GM23248 (cell line): ENCODE results near the gene C22orf15. TPM values are rescaled to one million over a fixed set of nuclear protein-coding genes. Genes with fewer than 3 reads are reported as not detected.

Source experiments
- DNase-seq: peaks from one replicate; pipeline ENCODE4 v3.0.0-alpha.2; 2015
- H2AFZ ChIP-seq: fragments of 200-600 bp; sonication (generic); 2 replicates; pipeline ENCODE4 v1.6.1; 2016; ENCODE audit warnings: antibody characterized with exemption
- H3F3A ChIP-seq: fragments of 200-600 bp; sonication (generic); 2 replicates; pipeline ENCODE4 v1.6.1; 2016; ENCODE audit warnings: mild to moderate bottlenecking, antibody characterized with exemption, mixed run types; ENCODE audit not compliant: insufficient read depth
- H3K27ac ChIP-seq: fragments of 200-600 bp; sonication (generic); 2 replicates; pipeline ENCODE4 v1.5.1; 2016; ENCODE audit warnings: mild to moderate bottlenecking
- H3K27me3 ChIP-seq: fragments of 200-600 bp; sonication (generic); replicated peaks from 2 replicates; pipeline ENCODE4 v1.6.1; 2016; ENCODE audit warnings: mild to moderate bottlenecking; ENCODE audit not compliant: insufficient read depth
- H3K36me3 ChIP-seq: fragments of 200-600 bp; sonication (generic); 2 replicates; pipeline ENCODE4 v1.6.1; 2016; ENCODE audit warnings: low read depth, mild to moderate bottlenecking
- H3K4me1 ChIP-seq: fragments of 200-600 bp; sonication (generic); 2 replicates; pipeline ENCODE4 v1.6.1; 2016; ENCODE audit warnings: mild to moderate bottlenecking; ENCODE audit not compliant: insufficient read depth
- H3K4me2 ChIP-seq: fragments of 200-600 bp; sonication (generic); one replicate; pipeline ENCODE4 v1.6.1; 2016; ENCODE audit warnings: mild to moderate bottlenecking; ENCODE audit not compliant: unreplicated experiment
- H3K4me3 ChIP-seq: fragments of 200-600 bp; sonication (generic); 2 replicates; pipeline ENCODE4 v1.5.1; 2016; ENCODE audit warnings: mild to moderate bottlenecking
- H3K79me2 ChIP-seq: fragments of 200-600 bp; sonication (generic); 2 replicates; pipeline ENCODE4 v1.6.1; 2016; ENCODE audit warnings: mild to moderate bottlenecking; ENCODE audit not compliant: insufficient read depth
- H3K9ac ChIP-seq: fragments of 200-600 bp; sonication (generic); 2 replicates; pipeline ENCODE4 v1.6.1; 2016; ENCODE audit warnings: mild to moderate bottlenecking
- H3K9me2 ChIP-seq: fragments of 200-600 bp; sonication (generic); 2 replicates; pipeline ENCODE4 v1.6.1; 2016; ENCODE audit warnings: mixed run types, mild to moderate bottlenecking, moderate library complexity; ENCODE audit not compliant: insufficient read depth
- H3K9me3 ChIP-seq: fragments of 200-600 bp; sonication (generic); one replicate; pipeline ENCODE4 v1.6.1; 2017; ENCODE audit warnings: low read depth
- H4K20me1 ChIP-seq: fragments of 200-600 bp; sonication (generic); 2 replicates; pipeline ENCODE4 v1.6.0; 2016; ENCODE audit not compliant: insufficient read depth
- EZH2 ChIP-seq: fragments of 200-600 bp; sonication (generic); IDR thresholded peaks from 2 replicates; pipeline ENCODE4 v1.6.1; 2018; ENCODE audit warnings: antibody characterized with exemption, mild to moderate bottlenecking; ENCODE audit not compliant: insufficient read depth, poor library complexity, severe bottlenecking
- EZH2phosphoT487 ChIP-seq: fragments of 200-600 bp; sonication (generic); IDR thresholded peaks from 2 replicates; pipeline ENCODE4 v1.6.1; 2018; ENCODE audit warnings: antibody characterized with exemption, moderate library complexity, mild to moderate bottlenecking, low read depth; ENCODE audit not compliant: insufficient read depth
- WGBS, 2 experiments: methylation state at CpG; one replicate each; pipeline ENCODE4 v1.1.6; 2015 to 2017; ENCODE audit warnings: low lambda C conversion rate in 2 of 2, low coverage in 1 of 2; ENCODE audit errors: missing lambda C conversion rate in 2 of 2; 5-methylcytosine and 5-hydroxymethylcytosine counted together
- in situ Hi-C: fragments of 300-500 bp; cut with MboI; formaldehyde crosslinking; loops from 2 replicates; pipeline ENCODE4 v1.15.0; 2020
- polyA plus RNA-seq: library from polyadenylated mRNA; unstranded; fragments of >200 nt; fragmentation: Nextera tagmentation; extraction: Ambion mirVana; gene quantifications from 2 replicates; pipeline ENCODE4 v1.2.1, GENCODE V29; 2016
- total RNA-seq: library from RNA; depleted of rRNA; stranded (reverse); fragments of >200 nt; shearing (Covaris generic); gene quantifications from 2 replicates; pipeline ENCODE4 v1.2.3, GENCODE V29; 2014

The C22orf15 gene
- total and polyA plus RNA-seq, 2 experiments from 2014 or later: 0.41 TPM; not detected in 1

- H3K9me3 ChIP-seq: no peaks in the 10 kb centered on the region
- no peaks in the 10 kb centered on the region for H4K20me1 ChIP-seq
- WGBS, 2 experiments: 18 to 19% methylated on average over 14 of the region's 14 CpGs
- DNase-seq: peak; percentile 94
- H3K9me2 ChIP-seq: no peaks in the 10 kb centered on the region
- H3K4me1 ChIP-seq: peaks cover 19% of the 10 kb centered on the region
- H3K36me3 ChIP-seq: no peaks in the 10 kb centered on the region
- peaks cover 3% of the 10 kb centered on the region; the same call in 1 of the 2 replicates for H3F3A ChIP-seq
- H3K27me3 ChIP-seq: no peaks in the 10 kb centered on the region
- peak overlapping the region; percentile 49 for H3K27ac ChIP-seq
- H3K4me2 ChIP-seq: peak overlapping the region; percentile 17
- in situ Hi-C loops: no loop called here
- no peak overlapping the region for H3K4me3 ChIP-seq
- H3K79me2 ChIP-seq: no peaks in the 10 kb centered on the region
- H2AFZ ChIP-seq: peak overlapping the region; percentile 61
- peak overlapping the region; percentile 24; the same call in 1 of the 2 replicates for H3K9ac ChIP-seq
- TF ChIP-seq EZH2phosphoT487 (no peak), EZH2 (no peak)
Measured at GRCh38 chr22:23781511-23782183, 18.9 kb downstream of the C22orf15 start.

GRCh38 chr22:23782252-23782651, 19.5 kb downstream of the C22orf15 start:
- 95 to 96% methylated on average over 10 to 16 of the region's 16 CpGs for WGBS, 2 experiments
- Histone ChIP-seq H3K9me3 (no peaks in the 10 kb centered on the region), H3K36me3 (no peaks in the 10 kb centered on the region), H3K4me1 (peaks cover 19% of the 10 kb centered on the region), H3K9me2 (no peaks in the 10 kb centered on the region), H3K79me2 (no peaks in the 10 kb centered on the region), H4K20me1 (no peaks in the 10 kb centered on the region), H2AFZ (no peak overlapping the region), H3K27me3 (no peaks in the 10 kb centered on the region), H3K4me3 (no peak overlapping the region), H3K4me2 (peak overlapping the region; percentile 17), H3F3A (peaks cover 3% of the 10 kb centered on the region; the same call in 1 of the 2 replicates), H3K9ac (no peak overlapping the region), H3K27ac (peak overlapping the region; percentile 49; the same call in 1 of the 2 replicates)
- in situ Hi-C loops: no loop called here
- no peak for DNase-seq
- TF ChIP-seq EZH2phosphoT487 (no peak), EZH2 (no peak)

DNA sequence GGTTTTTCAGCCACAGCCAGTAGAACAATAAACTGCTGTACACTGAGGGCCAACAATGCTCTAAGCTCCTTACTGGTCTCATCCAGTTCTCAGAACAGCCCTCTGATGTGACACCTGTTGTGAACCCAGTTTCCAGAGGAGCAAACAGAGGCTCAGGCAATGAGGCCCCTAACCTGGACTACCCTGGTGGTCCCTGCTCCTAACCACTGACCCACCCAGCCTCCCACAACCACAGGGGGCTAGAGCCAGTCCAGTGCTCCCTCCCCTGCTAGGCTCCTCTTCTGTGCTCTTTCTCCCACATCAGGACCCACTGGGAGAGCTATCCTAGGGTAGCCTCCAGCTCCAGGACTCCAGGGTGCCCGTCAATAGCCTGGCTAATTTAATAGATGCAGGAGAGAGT, 19.9 kb downstream of the C22orf15 start:
- H2AFZ ChIP-seq: no peak overlapping the region
- no peak overlapping the region for H3K27ac ChIP-seq
- no peaks in the 10 kb centered on the region for H3K9me3 ChIP-seq
- WGBS, 2 experiments: 72 to 82% methylated on average over 1 of the region's 1 CpG
- peaks cover 19% of the 10 kb centered on the region for H3K4me1 ChIP-seq
- no peak overlapping the region for H3K4me2 ChIP-seq
- TF ChIP-seq EZH2phosphoT487 (no peak), EZH2 (no peak)
- H3K4me3 ChIP-seq: no peak overlapping the region
- H3F3A ChIP-seq: peaks cover 3% of the 10 kb centered on the region; the same call in 1 of the 2 replicates
- no peak for DNase-seq
- in situ Hi-C loops: no loop called here
- H3K27me3 ChIP-seq: no peaks in the 10 kb centered on the region
- H4K20me1 ChIP-seq: no peaks in the 10 kb centered on the region
- peaks cover 4% of the 10 kb centered on the region for H3K79me2 ChIP-seq
- no peaks in the 10 kb centered on the region for H3K36me3 ChIP-seq
- no peaks in the 10 kb centered on the region for H3K9me2 ChIP-seq
- H3K9ac ChIP-seq: no peak overlapping the region

DNA sequence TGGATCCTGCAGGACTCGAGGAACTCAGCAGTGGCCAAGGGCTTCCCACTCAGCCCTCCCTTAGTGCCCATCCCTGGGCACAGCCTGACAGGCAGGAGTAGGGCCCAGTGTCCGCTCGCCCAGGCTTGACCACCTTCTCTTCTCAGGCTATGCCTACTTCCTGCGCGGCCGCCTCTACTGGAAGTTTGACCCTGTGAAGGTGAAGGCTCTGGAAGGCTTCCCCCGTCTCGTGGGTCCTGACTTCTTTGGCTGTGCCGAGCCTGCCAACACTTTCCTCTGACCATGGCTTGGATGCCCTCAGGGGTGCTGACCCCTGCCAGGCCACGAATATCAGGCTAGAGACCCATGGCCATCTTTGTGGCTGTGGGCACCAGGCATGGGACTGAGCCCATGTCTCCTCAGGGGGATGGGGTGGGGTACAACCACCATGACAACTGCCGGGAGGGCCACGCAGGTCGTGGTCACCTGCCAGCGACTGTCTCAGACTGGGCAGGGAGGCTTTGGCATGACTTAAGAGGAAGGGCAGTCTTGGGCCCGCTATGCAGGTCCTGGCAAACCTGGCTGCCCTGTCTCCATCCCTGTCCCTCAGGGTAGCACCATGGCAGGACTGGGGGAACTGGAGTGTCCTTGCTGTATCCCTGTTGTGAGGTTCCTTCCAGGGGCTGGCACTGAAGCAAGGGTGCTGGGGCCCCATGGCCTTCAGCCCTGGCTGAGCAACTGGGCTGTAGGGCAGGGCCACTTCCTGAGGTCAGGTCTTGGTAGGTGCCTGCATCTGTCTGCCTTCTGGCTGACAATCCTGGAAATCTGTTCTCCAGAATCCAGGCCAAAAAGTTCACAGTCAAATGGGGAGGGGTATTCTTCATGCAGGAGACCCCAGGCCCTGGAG, 20.7 kb downstream of the C22orf15 start:
- DNase-seq: no peak
- in situ Hi-C loops: no loop called here
- H3K4me2 ChIP-seq: no peak overlapping the region

More for the DNA sequence above, 20.7 kb downstream of the C22orf15 start:
- Histone ChIP-seq H3K9ac (no peak overlapping the region), H3K9me3 (no peaks in the 10 kb centered on the region), H3F3A (peaks cover 3% of the 10 kb centered on the region; the same call in 1 of the 2 replicates), H3K79me2 (peaks cover 12% of the 10 kb centered on the region), H3K4me1 (peaks cover 26% of the 10 kb centered on the region), H3K36me3 (no peaks in the 10 kb centered on the region), H3K4me3 (no peak overlapping the region), H3K27me3 (no peaks in the 10 kb centered on the region), H3K27ac (no peak overlapping the region), H2AFZ (no peak overlapping the region), H4K20me1 (no peaks in the 10 kb centered on the region), H3K9me2 (no peaks in the 10 kb centered on the region)
- TF ChIP-seq EZH2 (no peak), EZH2phosphoT487 (no peak)
- WGBS, 2 experiments: 82% methylated on average over 13 to 15 of the region's 15 CpGs
